HFF-Myc (cell line): ENCODE measurements around the gene PEX16.

Experiments
- DNase-seq: peaks from one replicate; pipeline ENCODE4 v3.0.0-alpha.2; 2011; ENCODE audit warnings: low read depth; ENCODE audit errors: extremely low read depth
- H3K4me3 ChIP-seq: replicated peaks from 2 replicates; pipeline ENCODE4 v1.5.1; 2011; ENCODE audit warnings: low read depth, mild to moderate bottlenecking, control low read depth, low read length
- CTCF ChIP-seq: IDR thresholded peaks from 2 replicates; pipeline ENCODE4 v1.5.1; 2012; ENCODE audit warnings: mild to moderate bottlenecking, low read depth, low read length, control low read depth; ENCODE audit errors: missing control alignments

Gene PEX16

GRCh38 chr11:45927332-45927683 lies 9.6 kb upstream of the PEX16 start:
- H3K4me3 ChIP-seq: no peak overlapping the region
- TF ChIP-seq CTCF: no peak
- DNase-seq: no peak

GRCh38 chr11:45926536-45927331 lies 9.1 kb upstream of the PEX16 start:
- TF ChIP-seq CTCF: no peak
- H3K4me3 ChIP-seq: no peak overlapping the region
- no peak for DNase-seq

DNA sequence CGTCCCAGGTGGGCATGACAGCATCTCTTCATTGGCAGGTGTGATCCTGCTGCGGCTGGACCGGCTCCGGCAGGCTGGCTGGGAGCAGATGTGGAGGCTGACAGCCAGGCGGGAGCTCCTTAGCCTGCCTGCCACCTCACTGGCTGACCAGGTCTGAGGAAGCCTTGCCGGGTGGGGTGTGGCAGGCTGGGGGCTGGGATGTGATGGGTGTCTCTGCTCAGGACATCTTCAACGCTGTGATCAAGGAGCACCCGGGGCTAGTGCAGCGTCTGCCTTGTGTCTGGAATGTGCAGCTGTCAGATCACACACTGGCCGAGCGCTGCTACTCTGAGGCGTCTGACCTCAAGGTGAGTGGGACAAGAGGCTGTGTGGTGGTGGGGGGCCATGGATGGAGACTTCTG lies 8.3 kb upstream of the PEX16 start:
- DNase-seq: no peak
- TF ChIP-seq CTCF: no peak
- no peak overlapping the region for H3K4me3 ChIP-seq

- no peak for TF ChIP-seq CTCF
- H3K4me3 ChIP-seq: no peak overlapping the region
- no peak for DNase-seq
These were observed 7.9 kb upstream of the PEX16 start for GRCh38 chr11:45925550-45925949.

- DNase-seq: no peak
- H3K4me3 ChIP-seq: no peak overlapping the region
- no peak for TF ChIP-seq CTCF
These were observed 7.2 kb upstream of the PEX16 start for GRCh38 chr11:45924927-45925326.

DNA sequence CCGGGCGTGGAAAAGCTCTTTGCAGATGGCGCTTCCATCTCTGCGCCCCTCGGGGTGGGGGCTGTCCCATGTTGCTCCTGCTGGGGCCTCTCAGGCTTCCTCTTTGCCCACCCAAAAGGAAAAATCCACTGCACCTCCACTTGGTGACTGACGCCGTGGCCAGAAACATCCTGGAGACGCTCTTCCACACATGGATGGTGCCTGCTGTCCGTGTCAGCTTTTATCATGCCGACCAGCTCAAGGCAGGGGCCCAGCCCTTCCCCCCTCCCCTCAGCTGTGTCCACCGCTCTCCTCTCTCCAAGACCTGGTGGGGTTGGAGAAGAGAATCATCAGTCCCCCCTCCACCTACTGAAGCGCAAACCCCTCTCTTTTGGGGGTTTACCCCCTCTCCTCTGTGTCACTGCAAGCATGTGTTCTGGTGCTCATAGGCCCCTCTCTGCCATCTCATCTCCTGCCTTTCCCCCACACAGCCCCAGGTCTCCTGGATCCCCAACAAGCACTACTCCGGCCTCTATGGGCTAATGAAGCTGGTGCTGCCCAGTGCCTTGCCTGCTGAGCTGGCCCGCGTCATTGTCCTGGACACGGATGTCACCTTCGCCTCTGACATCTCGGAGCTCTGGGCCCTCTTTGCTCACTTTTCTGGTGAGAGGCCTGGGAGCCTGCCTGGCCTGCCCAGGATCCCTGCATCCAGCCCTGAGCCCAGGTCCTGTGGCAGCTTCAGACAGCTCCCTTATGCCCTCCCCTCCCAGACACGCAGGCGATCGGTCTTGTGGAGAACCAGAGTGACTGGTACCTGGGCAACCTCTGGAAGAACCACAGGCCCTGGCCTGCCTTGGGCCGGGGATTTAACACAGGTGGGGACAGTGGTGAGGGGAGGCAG lies 6.6 kb upstream of the PEX16 start:
- TF ChIP-seq CTCF: no peak
- DNase-seq: no peak
- H3K4me3 ChIP-seq: no peak overlapping the region
